T-helper 2 cell treated with Interferon-gamma antibody and Interleukin-4, amounts not matched to agents 5 μg/mL and 100 μg/mL, for 36 hours (primary cell): ENCODE data around the gene HMCN1.

Experiments used
- DNase-seq: peaks from one replicate; pipeline ENCODE4 v3.0.0; 2021; ENCODE audit warnings: low spot score
- H3K27ac Mint-ChIP-seq: one replicate; pipeline ENCODE4 v1.8.0; 2021; ENCODE audit warnings: mild to moderate bottlenecking, mixed read lengths
- H3K27me3 Mint-ChIP-seq: one replicate; pipeline ENCODE4 v1.8.0; 2021; ENCODE audit warnings: low read depth, mixed read lengths
- H3K36me3 Mint-ChIP-seq: one replicate; pipeline ENCODE4 v1.8.0; 2021; ENCODE audit warnings: low read depth, mixed read lengths
- H3K4me1 Mint-ChIP-seq: one replicate; pipeline ENCODE4 v1.8.0; 2021; ENCODE audit warnings: low read depth, mixed read lengths
- H3K4me3 Mint-ChIP-seq: one replicate; pipeline ENCODE4 v1.8.0; 2022; ENCODE audit warnings: mild to moderate bottlenecking, moderate library complexity, mixed read lengths
- H3K9me3 Mint-ChIP-seq: one replicate; pipeline ENCODE4 v1.8.0; 2021; ENCODE audit warnings: mixed read lengths

HMCN1 gene

GRCh38 chr1:186091222-186091720 lies 357.1 kb downstream of the HMCN1 start:
- Mint-ChIP-seq H3K36me3 (no peaks in the 10 kb centered on the region), H3K4me3 (no peak overlapping the region), H3K4me1 (no peaks in the 10 kb centered on the region), H3K27ac (no peak overlapping the region), H3K9me3 (no peaks in the 10 kb centered on the region), H3K27me3 (no peaks in the 10 kb centered on the region)
- no peak for DNase-seq

DNA sequence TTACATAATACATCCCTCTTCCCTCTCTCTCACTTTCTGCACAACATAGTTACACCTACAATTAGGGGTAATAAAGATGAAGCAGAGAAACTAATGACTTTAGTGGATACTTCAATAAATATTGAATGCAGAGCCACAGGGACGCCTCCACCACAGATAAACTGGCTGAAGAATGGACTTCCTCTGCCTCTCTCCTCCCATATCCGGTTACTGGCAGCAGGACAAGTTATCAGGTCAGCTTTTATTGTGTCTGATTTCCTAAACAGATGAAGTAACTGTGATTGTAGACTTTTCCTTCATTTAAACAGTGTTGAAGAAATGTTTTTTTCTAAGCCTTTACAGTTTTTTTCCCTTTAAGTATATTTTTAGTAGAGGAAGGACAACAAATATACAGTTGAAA lies 359.2 kb downstream of the HMCN1 start:
- DNase-seq = no peak
- no peaks in the 10 kb centered on the region for H3K9me3 Mint-ChIP-seq
- H3K27ac Mint-ChIP-seq = no peak overlapping the region
- no peaks in the 10 kb centered on the region for H3K4me1 Mint-ChIP-seq
- no peaks in the 10 kb centered on the region for H3K27me3 Mint-ChIP-seq
- H3K4me3 Mint-ChIP-seq = no peak overlapping the region
- H3K36me3 Mint-ChIP-seq = no peaks in the 10 kb centered on the region

DNA sequence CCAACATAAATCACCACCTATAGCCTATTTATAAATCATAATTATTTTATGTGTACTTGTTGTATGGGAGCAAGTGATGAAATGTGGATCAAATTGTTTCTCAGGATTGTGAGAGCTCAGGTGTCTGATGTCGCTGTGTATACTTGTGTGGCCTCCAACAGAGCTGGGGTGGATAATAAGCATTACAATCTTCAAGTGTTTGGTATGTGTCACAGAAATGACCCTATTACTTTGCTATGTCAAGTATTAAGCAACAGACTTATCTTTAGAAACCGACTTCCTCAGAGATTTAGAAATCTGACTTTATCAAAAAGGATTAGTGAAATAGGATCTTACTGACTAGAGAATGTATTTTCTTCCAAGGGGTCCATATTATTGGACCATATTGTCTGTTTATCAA lies 360.0 kb downstream of the HMCN1 start:
- no peak for DNase-seq
- no peaks in the 10 kb centered on the region for H3K36me3 Mint-ChIP-seq
- no peak overlapping the region for H3K27ac Mint-ChIP-seq
- H3K27me3 Mint-ChIP-seq = no peaks in the 10 kb centered on the region
- H3K9me3 Mint-ChIP-seq = no peaks in the 10 kb centered on the region
- H3K4me1 Mint-ChIP-seq = no peaks in the 10 kb centered on the region
- no peak overlapping the region for H3K4me3 Mint-ChIP-seq

DNA sequence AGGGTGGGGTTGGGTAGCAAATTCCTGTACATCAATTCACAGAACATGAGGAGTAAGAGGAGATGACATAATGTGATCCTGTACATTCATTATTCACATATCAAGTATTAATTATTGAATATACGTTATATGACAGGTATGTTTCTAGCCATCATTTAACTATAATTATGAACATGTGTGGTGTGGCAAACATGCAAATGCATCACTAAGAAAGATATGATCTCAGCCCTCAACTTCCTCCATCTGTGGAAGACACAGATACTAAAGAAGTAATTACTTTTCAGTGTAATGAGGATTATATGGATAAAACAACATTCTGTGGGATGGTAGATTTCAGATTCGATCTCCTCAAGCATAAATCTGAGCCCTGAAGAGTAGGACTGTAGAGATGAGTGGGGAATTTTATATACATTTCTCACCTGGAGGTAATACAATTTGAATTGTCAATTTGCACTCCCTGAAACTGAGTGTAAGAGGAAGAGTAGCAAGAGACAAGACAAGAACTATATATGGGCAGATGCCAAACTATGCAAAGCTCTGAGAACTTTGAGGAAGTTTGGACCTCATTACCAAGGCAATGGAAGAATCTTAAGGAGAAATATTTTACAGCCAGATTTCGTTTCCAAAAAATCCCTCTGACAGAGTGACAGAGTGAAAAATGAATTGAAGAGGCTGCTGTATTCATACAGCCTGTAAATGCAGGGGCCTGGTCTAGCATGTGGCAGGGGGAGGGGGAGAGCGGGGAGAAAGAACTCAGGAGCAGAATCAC lies 365.3 kb downstream of the HMCN1 start:
- no peaks in the 10 kb centered on the region for H3K4me1 Mint-ChIP-seq
- DNase-seq = no peak
- H3K36me3 Mint-ChIP-seq = no peaks in the 10 kb centered on the region
- H3K4me3 Mint-ChIP-seq = no peak overlapping the region
- no peak overlapping the region for H3K27ac Mint-ChIP-seq
- H3K9me3 Mint-ChIP-seq = no peaks in the 10 kb centered on the region
- H3K27me3 Mint-ChIP-seq = peaks cover 6% of the 10 kb centered on the region

GRCh38 chr1:186102107-186102506 lies 367.9 kb downstream of the HMCN1 start:
- H3K27ac Mint-ChIP-seq = no peak overlapping the region
- no peaks in the 10 kb centered on the region for H3K4me1 Mint-ChIP-seq
- no peak for DNase-seq
- H3K36me3 Mint-ChIP-seq = no peaks in the 10 kb centered on the region
- peaks cover 6% of the 10 kb centered on the region for H3K27me3 Mint-ChIP-seq
- H3K9me3 Mint-ChIP-seq = no peaks in the 10 kb centered on the region
- H3K4me3 Mint-ChIP-seq = no peak overlapping the region

- Mint-ChIP-seq H3K27ac (no peak overlapping the region), H3K9me3 (no peaks in the 10 kb centered on the region), H3K4me1 (no peaks in the 10 kb centered on the region), H3K36me3 (no peaks in the 10 kb centered on the region), H3K27me3 (peaks cover 6% of the 10 kb centered on the region), H3K4me3 (no peak overlapping the region)
- DNase-seq = no peak
These were observed 368.5 kb downstream of the HMCN1 start for GRCh38 chr1:186102547-186103148.

GRCh38 chr1:186104459-186104858 lies 370.3 kb downstream of the HMCN1 start:
- H3K36me3 Mint-ChIP-seq = no peaks in the 10 kb centered on the region
- H3K4me3 Mint-ChIP-seq = no peak overlapping the region
- peaks cover 5% of the 10 kb centered on the region for H3K27me3 Mint-ChIP-seq
- no peaks in the 10 kb centered on the region for H3K4me1 Mint-ChIP-seq
- H3K9me3 Mint-ChIP-seq = no peaks in the 10 kb centered on the region
- no peak for DNase-seq
- H3K27ac Mint-ChIP-seq = no peak overlapping the region

DNA sequence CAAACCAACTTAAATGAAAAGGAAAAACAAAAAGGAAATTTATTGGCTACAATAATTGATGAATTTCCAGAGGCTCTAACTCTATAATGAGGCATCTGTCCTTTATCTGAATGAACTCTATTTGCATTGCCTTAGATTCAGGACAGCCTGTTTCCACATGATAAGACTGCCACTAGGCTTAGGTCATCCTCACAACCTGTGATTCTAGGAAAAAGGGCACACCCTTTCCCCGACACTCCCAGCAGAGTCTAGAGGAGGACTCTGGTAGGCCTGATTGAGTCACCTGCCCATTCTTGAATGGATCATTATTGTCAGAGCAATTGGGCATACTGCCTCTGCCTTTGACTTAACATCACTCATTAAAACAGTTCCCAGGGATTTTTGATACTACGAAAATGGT lies 378.1 kb downstream of the HMCN1 start:
- Mint-ChIP-seq H3K9me3 (no peaks in the 10 kb centered on the region), H3K4me3 (no peak overlapping the region), H3K36me3 (no peaks in the 10 kb centered on the region), H3K4me1 (no peaks in the 10 kb centered on the region), H3K27ac (no peak overlapping the region), H3K27me3 (no peaks in the 10 kb centered on the region)
- DNase-seq = no peak

- H3K27me3 Mint-ChIP-seq = no peaks in the 10 kb centered on the region
- DNase-seq = no peak
- no peak overlapping the region for H3K4me3 Mint-ChIP-seq
- H3K27ac Mint-ChIP-seq = no peak overlapping the region
- H3K4me1 Mint-ChIP-seq = no peaks in the 10 kb centered on the region
- no peaks in the 10 kb centered on the region for H3K9me3 Mint-ChIP-seq
- no peaks in the 10 kb centered on the region for H3K36me3 Mint-ChIP-seq
These were observed 379.3 kb downstream of the HMCN1 start for GRCh38 chr1:186113461-186113860.

GRCh38 chr1:186118724-186119123 lies 384.5 kb downstream of the HMCN1 start:
- H3K27ac Mint-ChIP-seq = no peak overlapping the region
- H3K36me3 Mint-ChIP-seq = no peaks in the 10 kb centered on the region
- H3K27me3 Mint-ChIP-seq = no peaks in the 10 kb centered on the region

GRCh38 chr1:186122837-186123236 lies 388.6 kb downstream of the HMCN1 start:
- no peaks in the 10 kb centered on the region for H3K4me1 Mint-ChIP-seq
- no peak for DNase-seq
- H3K4me3 Mint-ChIP-seq = no peak overlapping the region
- H3K36me3 Mint-ChIP-seq = no peaks in the 10 kb centered on the region
- no peak overlapping the region for H3K27ac Mint-ChIP-seq
- H3K9me3 Mint-ChIP-seq = no peaks in the 10 kb centered on the region
- H3K27me3 Mint-ChIP-seq = peaks cover 3% of the 10 kb centered on the region

More at GRCh38 chr1:186118724-186119123, 384.5 kb downstream of the HMCN1 start:
- no peaks in the 10 kb centered on the region for H3K9me3 Mint-ChIP-seq
- no peaks in the 10 kb centered on the region for H3K4me1 Mint-ChIP-seq
- DNase-seq = no peak
- H3K4me3 Mint-ChIP-seq = no peak overlapping the region

DNA sequence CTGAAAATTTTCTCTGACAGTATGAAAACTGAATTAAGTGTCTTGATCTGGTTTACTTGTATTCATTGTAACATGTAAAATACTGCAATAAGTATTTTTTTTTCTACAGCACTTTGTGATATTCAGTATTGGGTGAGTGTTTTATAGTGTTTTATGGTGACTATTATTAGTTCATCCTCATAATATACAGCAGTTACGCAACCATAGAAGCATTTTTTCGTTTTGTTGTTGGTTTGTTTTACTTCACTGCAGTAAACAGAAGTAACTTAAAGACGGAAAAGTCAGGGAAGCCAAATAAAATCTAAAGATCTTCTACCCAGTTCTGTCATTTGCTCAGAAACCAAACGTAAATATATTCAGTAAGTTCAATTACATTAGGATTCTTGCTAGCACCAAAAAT lies 390.8 kb downstream of the HMCN1 start:
- no peaks in the 10 kb centered on the region for H3K9me3 Mint-ChIP-seq
- H3K27me3 Mint-ChIP-seq = peaks cover 3% of the 10 kb centered on the region
- no peak overlapping the region for H3K27ac Mint-ChIP-seq
- no peaks in the 10 kb centered on the region for H3K4me1 Mint-ChIP-seq
- H3K36me3 Mint-ChIP-seq = no peaks in the 10 kb centered on the region
- no peak overlapping the region for H3K4me3 Mint-ChIP-seq
- no peak for DNase-seq

DNA sequence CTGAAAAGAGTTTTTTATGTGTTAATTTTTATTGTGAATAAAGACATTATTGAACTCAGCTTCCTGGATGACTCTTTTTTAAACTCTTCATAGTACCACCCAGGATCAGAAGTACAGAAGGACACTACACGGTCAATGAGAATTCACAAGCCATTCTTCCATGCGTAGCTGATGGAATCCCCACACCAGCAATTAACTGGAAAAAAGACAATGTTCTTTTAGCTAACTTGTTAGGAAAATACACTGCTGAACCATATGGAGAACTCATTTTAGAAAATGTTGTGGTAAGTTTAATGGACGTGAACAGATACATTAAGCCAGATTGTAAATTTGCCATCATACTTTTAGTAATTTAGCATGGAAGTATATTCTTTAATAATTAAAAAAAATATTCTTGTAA lies 391.3 kb downstream of the HMCN1 start:
- H3K4me1 Mint-ChIP-seq = no peaks in the 10 kb centered on the region
- H3K36me3 Mint-ChIP-seq = no peaks in the 10 kb centered on the region
- no peaks in the 10 kb centered on the region for H3K9me3 Mint-ChIP-seq
- no peak for DNase-seq
- no peak overlapping the region for H3K27ac Mint-ChIP-seq
- H3K27me3 Mint-ChIP-seq = peaks cover 3% of the 10 kb centered on the region
- no peak overlapping the region for H3K4me3 Mint-ChIP-seq

DNA sequence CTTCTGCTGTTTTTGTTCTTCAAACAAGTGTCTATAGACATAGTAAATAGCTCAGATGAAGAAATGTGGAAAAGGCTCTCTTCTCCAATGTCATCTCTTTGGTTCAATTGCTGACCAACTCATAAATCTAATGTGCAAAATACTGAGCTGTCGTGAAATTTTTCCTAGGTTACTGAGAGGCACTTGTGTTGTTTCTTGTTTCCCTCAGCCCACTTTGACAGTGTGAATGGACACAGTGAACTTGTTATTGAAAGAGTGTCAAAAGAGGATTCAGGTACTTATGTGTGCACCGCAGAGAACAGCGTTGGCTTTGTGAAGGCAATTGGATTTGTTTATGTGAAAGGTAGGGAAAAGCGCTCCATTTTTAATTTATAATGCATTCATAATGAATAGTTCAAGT lies 395.6 kb downstream of the HMCN1 start:
- no peaks in the 10 kb centered on the region for H3K4me1 Mint-ChIP-seq
- H3K27me3 Mint-ChIP-seq = peaks cover 3% of the 10 kb centered on the region
- H3K4me3 Mint-ChIP-seq = no peak overlapping the region
- no peak for DNase-seq
- no peaks in the 10 kb centered on the region for H3K36me3 Mint-ChIP-seq
- no peak overlapping the region for H3K27ac Mint-ChIP-seq
- H3K9me3 Mint-ChIP-seq = no peaks in the 10 kb centered on the region

GRCh38 chr1:186139115-186139514 lies 404.9 kb downstream of the HMCN1 start:
- no peaks in the 10 kb centered on the region for H3K27me3 Mint-ChIP-seq
- H3K27ac Mint-ChIP-seq = no peak overlapping the region
- H3K4me1 Mint-ChIP-seq = no peaks in the 10 kb centered on the region
- H3K36me3 Mint-ChIP-seq = no peaks in the 10 kb centered on the region
- no peak for DNase-seq
- H3K9me3 Mint-ChIP-seq = no peaks in the 10 kb centered on the region
- H3K4me3 Mint-ChIP-seq = no peak overlapping the region
